IMR-90 (cell line): ENCODE data around the gene UBE2G1. TPM values are rescaled to one million over a fixed set of nuclear protein-coding genes. Genes with fewer than 3 reads are reported as not detected.

Experiments used
- RFX5 ChIP-seq: IDR thresholded peaks from 2 replicates; pipeline ENCODE4 v1.8.0; 2012; ENCODE audit warnings: low read depth, mild to moderate bottlenecking, low read length, moderate library complexity
- polyA plus RNA-seq, 3 experiments: library from polyadenylated mRNA; depleted of rRNA; stranded (reverse); fragments of >200 nt; gene quantifications; 2 replicates each; pipeline ENCODE4 v1.2.3, GENCODE V29; 2012; ENCODE audit warnings: low replicate concordance in 1 of 3
- total RNA-seq: library from RNA; depleted of rRNA; stranded (reverse); fragments of >200 nt; gene quantifications from 2 replicates; pipeline ENCODE4 v1.2.3, GENCODE V29; 2012
- TF ChIP-seq, protein P1 (sequence below): conservative IDR thresholded peaks from 2 replicates; pipeline ENCODE4 v1.5.1; 2012; ENCODE audit warnings: mild to moderate bottlenecking, low read depth, low read length, improper control_type of control experiment

UBE2G1 gene
- total and polyA plus RNA-seq, 2 of the 4 experiments (the other 2 are of a cell fraction) = 26.3 to 26.6 TPM

DNA sequence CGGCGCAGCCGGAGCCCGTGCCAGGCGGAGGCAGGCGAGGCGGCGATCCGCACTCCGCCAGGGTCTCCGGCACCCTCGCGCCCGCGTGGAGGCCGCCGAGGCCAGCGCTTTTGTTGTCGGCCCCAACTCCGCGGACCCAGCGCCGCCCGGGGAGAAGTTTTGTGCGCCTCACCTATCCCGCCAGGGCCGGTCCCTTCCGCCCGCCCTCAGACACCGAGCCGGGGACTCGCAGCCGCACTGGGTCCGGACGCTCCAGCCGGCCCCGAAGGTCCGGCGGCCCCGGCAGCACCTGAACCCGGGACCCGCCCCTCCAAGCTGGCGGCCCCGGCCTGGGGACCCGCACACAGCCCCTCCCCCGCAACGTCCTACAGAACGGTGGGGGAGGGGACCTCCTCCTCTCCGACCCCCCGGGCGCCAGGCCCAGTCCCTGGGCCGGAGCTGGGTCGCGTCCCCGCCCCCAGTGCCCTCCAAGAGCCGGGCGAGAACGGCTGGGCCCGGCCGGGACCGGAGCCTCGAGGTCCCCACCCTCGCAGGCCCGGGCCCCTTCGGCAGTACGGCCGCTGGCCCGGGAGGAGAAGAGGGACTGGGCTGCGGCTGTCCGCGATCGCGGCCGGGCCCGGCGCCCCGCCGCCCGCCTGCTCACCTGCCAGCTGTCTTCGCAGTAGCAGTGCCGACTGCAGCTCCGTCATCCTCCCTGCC, 698 bp downstream of the UBE2G1 start (continued):
- TF ChIP-seq, protein P1, sequence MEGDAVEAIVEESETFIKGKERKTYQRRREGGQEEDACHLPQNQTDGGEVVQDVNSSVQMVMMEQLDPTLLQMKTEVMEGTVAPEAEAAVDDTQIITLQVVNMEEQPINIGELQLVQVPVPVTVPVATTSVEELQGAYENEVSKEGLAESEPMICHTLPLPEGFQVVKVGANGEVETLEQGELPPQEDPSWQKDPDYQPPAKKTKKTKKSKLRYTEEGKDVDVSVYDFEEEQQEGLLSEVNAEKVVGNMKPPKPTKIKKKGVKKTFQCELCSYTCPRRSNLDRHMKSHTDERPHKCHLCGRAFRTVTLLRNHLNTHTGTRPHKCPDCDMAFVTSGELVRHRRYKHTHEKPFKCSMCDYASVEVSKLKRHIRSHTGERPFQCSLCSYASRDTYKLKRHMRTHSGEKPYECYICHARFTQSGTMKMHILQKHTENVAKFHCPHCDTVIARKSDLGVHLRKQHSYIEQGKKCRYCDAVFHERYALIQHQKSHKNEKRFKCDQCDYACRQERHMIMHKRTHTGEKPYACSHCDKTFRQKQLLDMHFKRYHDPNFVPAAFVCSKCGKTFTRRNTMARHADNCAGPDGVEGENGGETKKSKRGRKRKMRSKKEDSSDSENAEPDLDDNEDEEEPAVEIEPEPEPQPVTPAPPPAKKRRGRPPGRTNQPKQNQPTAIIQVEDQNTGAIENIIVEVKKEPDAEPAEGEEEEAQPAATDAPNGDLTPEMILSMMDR = no peak
- no peak for TF ChIP-seq RFX5
